CD4-positive, alpha-beta T cell treated with Interleukin-2 at 100 ng/mL for 4 hours (primary cell): ENCODE results near the gene GCNA.
A peak's percentile ranks its signal among the peaks of the same experiment; 100 is the strongest.
"Not testable (repeated sequence)": the region's sequence is repeated elsewhere in the genome, so short reads cannot be mapped to it uniquely, and the experiment has no call there.

Source experiments
- DNase-seq: peaks from one replicate; pipeline ENCODE4 v3.0.0-alpha.2; 2020; ENCODE audit warnings: low spot score

Gene GCNA

DNA sequence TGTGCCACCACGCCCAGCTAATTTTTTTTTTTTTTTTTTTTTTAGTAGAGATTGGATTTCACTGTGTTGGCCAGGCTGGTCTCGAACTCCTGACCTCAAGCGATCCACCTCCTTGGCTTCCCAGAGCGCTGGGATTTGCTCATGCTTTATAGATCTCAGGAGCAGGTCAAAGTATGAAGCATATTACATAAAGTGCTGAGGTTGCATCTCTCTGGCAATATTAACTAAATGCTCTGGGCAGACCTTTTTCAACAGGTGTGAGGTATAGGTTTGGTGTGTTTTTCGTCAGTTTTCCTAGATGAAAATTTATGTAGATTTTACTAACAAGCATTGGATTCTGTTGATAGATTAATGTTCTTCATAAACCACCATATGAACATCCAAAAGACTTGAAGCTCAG lies 19.3 kb upstream of the GCNA start:
- no peak for DNase-seq

DNA sequence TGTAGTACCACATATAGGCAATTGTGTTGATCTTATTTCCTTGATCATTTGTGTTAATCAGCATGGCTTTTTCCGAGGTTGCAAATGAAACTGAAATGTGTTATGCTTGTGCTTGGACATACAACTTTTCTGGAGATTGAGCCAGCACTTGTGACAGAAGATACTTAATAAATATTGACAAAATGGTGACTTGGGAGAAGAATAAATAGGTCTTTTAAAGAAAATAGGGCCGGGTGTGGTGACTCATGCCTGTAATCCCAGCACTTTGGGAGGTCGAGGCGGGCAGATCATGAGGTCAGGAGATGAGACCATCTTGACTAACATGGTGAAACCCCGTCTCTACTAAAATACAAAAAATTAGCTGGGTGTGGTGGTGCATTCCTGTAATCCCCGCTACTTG lies 18.5 kb upstream of the GCNA start:
- not testable (repeated sequence) for DNase-seq

DNA sequence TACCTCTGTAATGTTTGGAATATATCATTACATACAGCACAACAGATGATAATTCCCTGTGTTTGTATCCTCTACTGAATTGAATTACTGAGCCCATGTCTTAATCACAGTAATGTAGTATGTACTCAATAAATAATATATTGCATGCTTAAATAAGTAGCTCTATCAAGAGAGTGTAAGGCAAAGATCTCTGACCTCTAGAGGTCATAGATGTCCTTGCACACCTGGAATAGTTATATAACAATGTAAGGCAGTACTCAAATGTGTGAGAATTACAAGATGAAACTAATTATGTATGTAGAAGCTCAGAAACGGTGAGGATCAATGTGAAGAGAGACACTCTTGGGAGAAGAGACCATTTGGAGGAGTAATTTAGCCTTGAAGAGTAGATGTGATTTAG lies 14.3 kb upstream of the GCNA start:
- peak; percentile 7 for DNase-seq

DNA sequence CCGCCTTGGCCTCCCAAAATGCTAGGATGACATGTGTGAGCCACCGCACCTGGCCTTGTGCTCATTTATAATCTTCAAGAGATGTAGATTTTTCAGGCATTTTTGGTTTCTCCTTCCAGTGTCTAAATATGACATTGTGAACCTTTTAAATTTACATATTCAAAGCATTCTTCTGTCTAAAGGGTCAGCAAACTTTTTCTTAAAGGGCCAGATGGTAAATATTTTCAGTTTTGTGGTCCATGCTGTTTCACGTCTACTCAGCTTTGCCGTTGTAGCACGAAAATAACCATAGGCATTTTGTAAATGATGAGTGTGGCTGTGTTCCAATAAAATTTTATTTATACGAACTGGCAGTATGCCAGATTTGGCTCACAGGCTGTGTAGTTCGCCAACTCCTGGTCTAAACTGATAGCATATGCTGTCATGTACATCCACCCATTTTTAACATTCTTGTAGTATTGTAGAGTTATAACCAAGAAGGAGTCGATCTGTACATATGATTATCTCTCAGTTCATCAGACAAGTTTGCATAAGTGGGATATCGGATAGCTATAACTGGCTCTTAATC lies 12.7 kb upstream of the GCNA start:
- DNase-seq: no peak

DNA sequence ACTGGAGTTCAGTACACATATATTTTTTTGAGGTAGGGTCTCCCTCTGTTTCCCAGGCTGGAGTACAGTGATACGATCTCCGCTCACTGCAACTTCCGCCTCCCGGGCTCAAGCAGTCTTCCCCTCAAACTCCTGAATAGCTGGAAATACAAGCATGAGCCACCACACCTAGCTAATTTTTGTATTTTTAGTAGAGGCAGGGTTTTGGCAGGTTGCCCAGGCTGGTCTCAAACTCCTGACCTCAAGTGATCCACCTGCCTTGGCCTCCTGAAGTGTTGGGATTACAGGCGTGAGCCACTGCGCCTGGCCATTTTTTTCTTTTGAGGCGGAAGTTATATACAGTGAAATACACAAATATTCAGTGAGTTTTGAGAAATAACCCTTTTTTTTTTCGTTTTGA lies 6.8 kb upstream of the GCNA start:
- DNase-seq: not testable (repeated sequence)

DNA sequence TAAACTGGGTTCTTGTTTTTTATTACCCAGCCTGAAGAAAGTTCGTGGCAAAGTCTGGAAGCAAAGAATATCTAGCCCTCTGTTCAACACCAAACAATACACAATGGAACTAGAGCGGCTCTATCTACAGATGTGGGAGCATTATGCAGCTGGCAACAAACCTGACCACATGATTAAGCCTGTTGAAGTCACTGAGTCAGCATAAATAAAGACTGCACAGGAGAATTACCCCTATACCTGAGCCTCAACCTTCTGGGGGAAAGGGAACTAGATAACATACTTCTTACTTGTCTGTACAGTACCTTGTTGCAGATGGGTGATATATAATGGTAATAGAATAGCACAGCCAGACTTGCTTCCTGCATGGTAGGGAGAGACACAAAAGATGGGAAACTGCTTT lies 4.6 kb upstream of the GCNA start:
- DNase-seq: no peak

DNA sequence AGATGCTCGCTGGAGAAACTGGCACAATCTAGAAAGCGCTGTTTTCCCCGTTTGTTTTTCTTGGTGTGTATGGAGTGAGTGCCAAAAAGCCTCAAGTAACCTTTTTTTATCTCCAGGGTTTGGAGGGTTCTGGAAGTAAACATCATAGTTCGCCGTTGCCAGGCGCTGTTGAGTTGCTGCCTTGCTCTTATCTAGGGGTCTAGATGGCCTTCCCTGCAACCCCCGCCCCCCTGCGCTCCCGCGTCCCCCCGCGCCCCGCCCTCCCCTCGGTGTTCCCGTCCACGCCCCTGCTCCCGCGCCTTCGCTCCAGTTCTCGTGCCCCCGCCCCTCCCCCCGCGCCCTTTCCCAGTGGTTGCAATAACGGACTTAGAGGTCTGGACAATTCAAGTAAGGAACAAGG lies 555 bp upstream of the GCNA start:
- DNase-seq: no peak

DNA sequence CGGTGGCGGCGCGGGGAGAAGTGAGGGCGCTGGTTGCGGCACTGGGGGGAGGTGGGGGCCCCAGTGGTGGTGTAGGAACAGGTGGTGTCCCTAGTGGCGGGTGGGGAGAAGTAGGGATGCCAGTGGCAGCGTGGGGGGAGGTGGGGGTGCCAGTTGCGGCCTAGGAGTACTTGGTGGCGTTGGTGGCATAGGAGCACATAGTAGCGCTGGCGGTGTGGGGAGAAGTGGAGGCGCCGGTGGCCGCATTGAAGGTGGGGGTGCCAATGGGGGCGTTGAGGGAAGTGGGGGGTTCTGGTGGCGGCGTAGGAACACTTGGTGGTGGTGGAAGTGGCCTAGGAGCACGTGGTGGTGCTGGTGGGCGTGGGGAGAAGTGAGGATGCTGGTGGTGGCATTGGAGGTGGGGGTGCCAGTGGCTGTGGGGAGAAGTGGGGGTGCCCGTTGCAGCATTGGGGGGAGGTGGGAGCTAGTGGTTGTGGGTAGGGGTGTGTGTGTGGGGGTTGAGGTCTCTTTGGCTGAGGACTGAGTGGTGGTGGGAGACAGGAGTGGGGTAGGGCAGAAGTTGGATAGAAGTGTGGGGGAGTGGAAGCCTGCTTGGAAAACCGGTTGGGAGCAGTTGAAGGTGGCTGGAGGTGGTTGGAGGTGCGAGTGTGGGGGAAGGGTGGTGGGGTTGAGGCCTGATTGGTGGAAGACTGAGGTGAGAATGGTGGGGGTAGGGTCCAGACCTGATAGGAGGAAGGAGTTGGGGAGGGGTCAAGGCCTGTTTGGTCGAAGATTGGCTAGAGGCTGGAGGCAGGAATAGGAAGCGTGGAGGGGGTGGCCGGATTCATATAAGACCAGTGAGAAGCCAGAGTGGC lies 1.1 kb downstream of the GCNA start:
- no peak for DNase-seq

DNA sequence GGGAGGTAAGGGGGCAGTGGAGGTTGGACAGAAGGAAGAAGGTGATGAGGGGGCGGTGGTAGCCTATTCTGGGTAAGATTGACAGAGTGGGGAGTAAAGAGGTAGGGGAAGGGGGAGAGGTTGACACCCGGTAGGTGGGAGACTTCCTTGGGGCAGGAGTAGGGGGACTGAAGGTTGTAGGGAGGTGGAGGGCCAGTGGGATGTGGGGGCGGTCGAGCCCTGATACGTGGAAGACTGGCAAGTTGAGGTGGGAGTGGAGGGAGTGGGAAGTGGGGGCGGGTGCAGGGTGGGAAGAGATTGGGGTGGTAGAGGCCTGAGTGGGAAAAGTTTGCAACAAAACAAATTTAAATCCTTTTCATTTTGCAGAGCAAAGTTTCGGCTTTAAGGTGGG lies 1.7 kb downstream of the GCNA start:
- no peak for DNase-seq

DNA sequence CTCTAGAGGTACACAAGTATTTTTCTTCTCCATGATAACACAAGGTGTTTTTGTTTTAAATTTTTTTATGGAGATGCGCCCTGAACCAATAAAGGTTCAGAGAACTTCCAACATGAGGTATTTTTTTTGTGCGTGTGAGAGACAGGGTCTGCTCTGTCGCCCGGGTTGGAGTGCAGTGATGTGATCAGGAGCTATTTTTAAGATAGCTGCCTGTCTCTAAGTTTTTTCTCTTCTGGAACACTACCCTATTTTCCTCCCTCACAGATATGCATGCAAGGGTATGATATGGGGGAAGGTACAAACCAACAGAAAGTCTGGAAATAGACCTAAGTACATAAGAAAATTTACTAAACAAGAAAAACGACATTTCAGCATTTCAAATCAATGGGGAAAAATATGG lies 3.0 kb downstream of the GCNA start:
- no peak for DNase-seq

DNA sequence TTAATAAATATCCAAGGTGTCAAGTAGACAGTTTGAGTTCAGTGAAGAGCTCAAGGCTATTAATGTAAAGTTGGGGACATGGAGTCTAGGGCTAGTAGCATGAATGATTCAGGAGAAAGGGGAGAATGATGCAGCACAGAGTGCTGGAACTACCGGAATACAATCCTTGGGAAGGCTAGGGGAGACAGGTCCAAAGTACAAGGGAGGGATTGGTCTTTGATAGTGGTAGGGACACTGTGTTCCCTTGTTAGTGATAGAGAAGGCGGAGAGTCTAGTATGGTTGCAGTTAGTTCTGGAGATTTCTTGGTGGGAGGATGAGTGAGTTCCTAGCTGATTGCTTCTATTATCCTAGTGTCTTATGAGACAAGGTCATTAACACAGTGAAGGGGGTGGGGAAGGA lies 8.7 kb downstream of the GCNA start:
- DNase-seq: no peak

DNA sequence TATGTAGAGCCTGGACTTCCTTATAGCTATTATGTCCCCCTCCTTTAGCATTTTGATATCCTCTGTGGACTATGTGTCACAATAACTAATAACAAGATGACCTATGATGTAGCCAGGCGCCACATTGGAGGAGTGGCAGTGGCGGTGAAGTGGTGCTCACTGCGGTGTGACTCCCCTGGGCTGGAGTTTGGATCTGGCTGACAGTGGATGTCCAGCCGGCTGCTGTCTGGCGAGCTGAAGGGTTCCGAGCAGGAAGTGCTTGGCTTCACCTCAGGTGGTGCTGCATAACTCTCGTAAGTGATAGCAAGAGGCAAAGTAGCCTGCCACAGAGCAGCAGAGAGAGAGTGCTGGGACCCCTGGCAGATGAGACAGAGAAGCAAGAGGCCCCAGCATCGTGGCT lies 15.0 kb downstream of the GCNA start:
- not testable (repeated sequence) for DNase-seq

DNA sequence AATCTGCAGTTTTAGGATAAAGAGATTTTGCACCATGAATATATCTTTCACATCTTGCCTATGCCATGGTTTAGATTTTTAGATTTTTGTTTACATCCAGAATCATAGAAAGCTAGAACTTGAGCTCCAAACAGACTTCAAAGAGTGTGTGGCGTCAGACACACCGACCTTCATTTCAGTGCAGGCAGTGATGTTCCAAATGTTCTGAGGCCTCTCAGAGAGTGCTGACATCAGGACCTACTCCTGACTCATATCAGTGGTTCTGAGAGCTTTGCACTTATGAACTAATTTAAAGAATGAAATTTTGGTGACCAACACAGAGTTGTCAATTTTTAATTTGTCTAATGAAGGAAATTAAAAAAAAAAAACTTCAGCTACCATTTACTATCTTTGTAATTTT lies 21.7 kb downstream of the GCNA start:
- no peak for DNase-seq

DNA sequence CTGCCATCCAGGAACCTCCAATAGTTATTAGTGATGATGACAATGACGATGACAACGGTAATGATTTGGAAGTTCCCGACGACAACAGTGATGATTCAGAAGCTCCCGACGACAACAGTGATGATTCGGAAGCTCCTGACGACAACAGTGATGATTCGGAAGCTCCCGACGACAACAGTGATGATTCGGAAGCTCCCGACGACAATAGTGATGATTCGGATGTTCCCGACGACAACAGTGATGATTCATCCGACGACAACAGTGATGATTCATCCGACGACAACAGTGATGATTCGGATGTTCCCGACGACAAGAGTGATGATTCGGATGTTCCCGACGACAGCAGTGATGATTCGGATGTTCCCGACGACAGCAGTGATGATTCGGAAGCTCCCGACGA lies 25.4 kb downstream of the GCNA start:
- no peak for DNase-seq

DNA sequence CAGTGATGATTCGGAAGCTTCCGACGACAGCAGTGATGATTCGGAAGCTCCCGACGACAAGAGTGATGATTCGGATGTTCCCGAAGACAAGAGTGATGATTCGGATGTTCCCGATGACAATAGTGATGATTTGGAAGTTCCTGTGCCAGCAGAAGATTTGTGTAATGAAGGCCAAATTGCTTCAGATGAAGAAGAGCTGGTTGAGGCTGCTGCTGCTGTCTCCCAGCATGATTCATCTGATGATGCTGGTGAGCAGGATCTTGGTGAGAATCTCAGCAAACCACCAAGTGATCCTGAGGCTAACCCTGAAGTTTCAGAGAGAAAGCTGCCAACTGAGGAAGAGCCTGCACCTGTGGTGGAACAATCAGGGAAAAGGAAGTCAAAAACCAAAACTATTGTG lies 25.9 kb downstream of the GCNA start:
- DNase-seq: no peak

DNA sequence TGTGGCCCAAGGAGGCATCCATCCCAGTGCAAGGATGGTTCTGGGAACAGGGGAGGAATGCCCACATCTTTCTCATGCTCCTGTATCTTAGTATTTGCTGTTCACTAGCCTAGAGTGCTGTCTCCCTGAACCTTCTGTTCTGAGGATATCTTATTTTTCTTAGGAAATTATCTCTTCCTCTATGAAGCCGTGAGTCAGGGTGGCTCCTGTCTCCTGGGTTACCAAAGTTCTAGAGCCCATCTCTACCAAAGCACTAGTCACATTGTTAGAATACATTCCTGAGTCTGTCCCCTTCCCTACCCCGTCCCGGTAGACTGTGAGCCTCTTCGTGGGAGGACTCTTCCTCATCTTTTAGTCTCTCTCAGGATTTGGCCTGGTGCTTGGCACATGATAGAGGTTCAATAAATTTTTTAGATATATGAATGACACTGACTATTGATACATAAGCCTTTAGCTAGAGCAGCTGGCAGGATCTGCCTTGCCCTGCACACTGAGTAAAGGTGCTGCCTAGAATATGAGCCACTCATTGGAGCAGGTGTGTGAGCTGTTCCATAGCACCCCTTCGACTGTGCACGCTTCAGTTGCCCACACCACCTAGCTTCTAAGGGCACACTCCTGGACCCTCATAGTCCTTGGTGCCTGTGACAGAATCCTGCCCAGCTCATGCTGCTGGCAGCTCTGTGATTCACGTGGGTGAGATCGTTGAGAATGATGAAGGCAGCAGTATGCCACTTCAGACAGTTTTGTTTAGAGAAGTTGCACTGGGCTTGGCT lies 26.7 kb downstream of the GCNA start:
- no peak for DNase-seq

DNA sequence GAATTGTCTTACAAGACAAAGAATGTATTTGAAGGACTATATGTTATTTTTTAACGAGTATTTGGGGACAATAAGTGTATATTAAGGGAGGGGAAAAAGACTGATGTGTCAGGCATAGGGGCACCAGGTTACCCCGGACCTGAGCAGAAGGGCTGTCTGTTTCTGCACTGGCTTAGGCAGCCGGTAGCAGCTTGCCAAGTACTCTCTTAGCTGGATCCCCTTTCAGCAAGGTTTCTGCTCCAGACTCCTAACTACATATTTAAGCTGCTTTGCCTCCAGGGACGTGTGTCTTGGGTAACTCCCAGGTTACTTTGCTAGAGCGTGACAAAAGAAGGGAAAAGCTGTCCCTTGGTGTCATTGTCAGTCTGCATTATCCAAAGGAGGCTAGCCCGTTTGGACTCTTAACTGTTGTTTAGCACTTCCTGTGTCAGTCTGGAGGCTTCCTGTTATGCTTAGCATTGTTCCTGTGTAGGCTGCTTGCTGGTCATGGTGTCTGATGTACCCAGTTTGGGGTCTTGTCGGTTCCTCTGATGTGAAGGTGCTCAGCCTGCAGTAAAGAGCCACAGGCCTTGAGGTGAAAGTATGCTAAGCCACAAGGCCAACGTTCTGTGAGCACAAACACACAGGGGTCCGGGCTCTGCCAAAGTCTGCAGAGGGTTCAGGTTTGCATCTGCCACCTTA lies 28.4 kb downstream of the GCNA start:
- peak; percentile 49 for DNase-seq

DNA sequence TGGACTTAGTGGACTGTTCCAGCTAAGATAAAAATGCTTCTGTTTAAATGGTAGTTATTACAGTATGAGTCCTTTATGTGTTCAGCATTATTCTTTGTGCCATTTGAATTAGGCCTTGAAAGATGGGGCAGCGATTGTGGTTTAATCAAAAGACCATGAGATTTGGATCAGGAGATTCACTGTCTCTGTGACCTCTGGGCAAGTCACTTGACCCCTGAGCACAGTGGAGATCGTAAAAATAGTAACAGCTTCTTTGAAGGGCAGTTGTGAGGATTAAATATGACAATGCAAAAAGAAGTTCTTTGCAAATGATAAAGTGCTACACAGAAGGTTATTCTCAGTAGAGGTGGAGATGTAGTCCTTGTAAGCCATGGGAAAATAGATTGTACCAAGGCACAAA lies 29.3 kb downstream of the GCNA start:
- DNase-seq: no peak

DNA sequence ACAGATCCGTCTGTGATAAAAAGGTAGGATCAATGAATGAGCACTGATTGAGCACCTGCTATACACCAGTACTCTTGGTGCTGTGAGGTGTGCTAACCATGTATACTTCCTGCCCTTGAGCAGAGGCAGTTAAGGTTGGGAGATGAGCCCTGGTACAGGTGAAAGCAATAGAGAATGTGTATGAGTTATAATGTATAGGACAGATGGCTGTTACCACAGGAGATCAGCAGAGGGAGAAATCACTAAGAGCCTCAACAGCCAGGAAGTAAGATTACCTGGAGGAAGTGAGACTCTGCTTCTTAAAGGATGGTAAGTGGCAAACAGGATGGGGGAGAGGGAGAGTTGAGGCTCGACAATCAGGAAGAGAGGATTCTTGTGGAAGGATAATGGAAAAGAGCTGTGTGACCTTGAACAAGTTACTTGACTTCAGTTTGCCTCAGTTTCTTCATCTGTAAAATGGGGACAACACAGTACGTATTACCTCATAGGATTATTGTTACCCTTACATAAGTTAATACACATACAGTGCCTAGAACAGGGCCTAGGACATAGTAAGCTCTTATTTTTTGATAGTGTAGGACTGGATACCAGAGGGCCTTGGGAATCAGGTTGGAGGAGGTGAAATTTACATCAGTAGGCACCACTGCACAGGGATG lies 31.0 kb downstream of the GCNA start:
- no peak for DNase-seq

DNA sequence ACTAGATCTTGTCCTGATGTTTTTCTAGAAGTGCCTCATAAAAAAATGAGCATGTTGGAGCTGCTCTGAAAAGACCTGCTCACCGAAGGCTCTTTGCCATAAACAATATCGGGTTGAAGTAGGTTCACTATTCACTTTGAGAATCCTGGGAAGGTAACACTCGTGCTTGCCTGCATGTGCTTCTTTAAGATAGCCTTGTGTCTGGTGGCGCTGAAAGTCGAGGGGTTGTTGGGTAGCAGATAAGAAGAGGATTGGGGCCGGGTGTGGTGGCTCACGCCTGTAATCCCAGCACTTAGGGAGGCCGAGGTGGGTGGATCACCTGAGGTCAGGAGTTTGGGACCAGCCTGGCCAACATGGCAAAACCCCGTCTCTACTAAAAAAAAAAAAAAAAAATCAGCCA lies 33.5 kb downstream of the GCNA start:
- not testable (repeated sequence) for DNase-seq

DNA sequence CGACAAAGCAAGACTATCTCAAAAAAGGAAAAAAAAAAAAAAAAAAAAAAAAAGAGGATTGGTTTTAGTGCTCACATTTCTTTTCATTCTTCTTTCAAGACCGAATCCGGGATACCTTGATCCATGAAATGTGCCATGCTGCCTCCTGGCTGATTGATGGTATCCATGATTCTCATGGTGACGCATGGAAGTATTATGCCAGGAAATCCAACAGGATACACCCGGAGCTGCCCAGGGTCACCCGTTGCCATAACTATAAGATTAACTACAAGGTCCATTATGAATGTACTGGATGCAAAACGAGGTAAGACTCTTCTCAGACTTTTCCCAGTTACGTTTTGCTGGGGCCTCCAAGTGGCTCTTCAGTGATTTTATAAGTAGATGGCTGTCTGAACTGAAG lies 34.0 kb downstream of the GCNA start:
- no peak for DNase-seq

DNA sequence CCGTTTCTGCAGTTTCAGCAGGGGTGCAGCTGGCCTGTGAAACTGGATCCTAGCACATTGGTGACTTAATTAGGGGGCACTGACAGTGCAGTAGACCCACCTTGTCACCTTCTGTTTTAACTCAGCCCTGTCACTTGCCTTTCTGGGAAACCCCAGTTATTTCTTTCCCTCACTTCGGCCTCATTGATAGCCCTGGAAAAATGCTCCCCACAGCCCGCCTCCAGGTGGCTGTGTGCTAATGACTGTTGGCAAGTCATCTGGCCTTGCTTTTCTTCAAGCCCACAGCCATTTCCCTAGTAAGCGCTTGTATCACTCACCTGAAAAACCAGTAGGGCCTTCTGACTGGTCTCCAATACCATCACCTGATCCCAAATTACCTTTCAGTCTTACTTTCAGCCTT lies 36.8 kb downstream of the GCNA start:
- no peak for DNase-seq
